ENCODE data around the gene MID1.

DNA sequence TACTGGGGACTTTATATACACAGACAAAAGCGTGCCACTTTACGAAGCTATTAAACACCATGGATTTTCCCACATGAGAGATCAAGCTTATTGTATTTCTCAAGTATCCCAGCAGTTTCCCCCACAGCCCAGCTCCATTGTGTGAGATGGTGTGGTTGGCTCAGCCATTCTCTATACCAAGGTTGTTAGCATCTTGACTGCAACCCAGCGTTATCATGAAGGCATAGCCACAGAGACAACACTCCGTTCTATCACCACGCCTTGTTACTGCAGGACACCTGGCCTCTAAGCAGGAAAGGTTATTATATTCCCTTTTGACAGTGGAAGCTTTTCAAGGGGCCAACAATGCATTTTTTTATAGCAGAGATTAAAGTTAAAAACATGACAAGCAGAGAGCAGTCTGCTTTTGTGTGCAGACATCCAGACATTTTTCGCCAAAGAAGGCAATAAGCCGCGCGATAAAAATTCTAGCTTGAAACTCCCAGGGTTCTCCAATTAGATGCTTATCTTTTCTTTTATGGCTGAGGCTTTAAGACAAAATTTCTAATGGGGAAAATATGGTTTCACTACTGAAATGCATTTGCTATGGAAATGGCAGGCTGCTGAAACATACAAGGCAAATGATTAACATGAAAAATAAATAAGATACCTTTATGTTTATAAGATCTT, 206.1 kb downstream of the MID1 start:
- TF ChIP-seq, protein P1, sequence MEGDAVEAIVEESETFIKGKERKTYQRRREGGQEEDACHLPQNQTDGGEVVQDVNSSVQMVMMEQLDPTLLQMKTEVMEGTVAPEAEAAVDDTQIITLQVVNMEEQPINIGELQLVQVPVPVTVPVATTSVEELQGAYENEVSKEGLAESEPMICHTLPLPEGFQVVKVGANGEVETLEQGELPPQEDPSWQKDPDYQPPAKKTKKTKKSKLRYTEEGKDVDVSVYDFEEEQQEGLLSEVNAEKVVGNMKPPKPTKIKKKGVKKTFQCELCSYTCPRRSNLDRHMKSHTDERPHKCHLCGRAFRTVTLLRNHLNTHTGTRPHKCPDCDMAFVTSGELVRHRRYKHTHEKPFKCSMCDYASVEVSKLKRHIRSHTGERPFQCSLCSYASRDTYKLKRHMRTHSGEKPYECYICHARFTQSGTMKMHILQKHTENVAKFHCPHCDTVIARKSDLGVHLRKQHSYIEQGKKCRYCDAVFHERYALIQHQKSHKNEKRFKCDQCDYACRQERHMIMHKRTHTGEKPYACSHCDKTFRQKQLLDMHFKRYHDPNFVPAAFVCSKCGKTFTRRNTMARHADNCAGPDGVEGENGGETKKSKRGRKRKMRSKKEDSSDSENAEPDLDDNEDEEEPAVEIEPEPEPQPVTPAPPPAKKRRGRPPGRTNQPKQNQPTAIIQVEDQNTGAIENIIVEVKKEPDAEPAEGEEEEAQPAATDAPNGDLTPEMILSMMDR (IDR thresholded peaks at IDR 0.05): no peak
- TF ChIP-seq POLR2A (IDR thresholded peaks at IDR 0.05): no peak

All from prostate gland (tissue), 2 donors.